ENCODE measurements around the gene KRT5.

Gene KRT5

DNA sequence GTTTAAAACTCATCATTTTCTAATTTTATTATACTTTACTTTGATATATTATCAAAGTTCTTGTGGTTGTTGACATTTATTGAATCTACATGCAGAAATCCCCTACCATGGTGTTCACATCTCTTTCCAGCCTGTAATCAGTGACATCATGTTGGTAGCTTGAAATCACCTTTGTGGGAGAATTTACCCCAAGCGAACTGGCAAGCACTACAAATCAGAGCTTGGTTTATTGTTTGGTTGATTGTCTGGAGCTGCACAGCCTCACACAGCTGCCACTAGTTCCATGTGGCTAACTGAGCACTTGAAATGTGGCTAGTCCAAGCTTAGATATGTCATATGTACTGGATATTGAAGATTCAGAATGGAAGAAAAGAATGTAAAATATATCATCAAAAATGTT, 15.4 kb upstream of the KRT5 start:
- DNase-seq: no peak

GRCh38 chr12:52534482-52534881, 14.3 kb upstream of the KRT5 start:
- DNase-seq: no peak

GRCh38 chr12:52533686-52534470, 13.7 kb upstream of the KRT5 start:
- no peak for DNase-seq

GRCh38 chr12:52532636-52533035, 12.4 kb upstream of the KRT5 start:
- DNase-seq: no peak

DNA sequence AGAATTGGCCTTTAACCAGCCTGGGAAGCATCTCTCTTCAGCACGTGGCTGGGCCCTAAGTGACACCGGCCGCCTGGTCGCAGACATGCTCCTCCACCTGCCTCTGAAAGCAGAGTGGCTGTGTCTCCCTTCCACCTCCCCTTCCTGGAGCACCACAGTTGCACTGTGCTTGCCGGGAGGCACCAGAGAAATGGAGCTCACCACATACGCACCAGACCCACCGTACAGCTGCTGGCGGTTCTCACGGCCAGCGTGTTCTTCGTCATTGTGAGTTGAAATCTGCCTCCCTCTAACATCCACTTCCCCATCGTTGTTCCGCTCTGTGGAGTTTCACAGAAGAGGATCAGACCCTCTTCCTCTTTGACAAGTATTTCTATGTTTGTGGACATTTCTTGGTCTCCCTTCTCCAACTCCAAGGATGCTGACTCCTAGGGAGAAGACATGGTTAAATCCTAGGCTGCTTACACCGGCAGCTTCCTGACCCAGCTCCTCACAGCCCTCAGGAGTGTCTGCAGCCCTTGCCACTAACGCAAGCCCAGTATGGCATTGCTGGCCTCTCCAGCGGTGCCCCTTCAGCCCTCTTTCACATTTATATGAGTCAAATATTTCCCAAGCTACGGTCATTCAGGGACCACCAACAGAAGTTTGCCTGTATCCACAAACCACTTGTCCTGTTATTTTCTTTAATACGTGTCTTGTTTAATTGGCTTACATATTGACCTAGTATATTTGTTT, 11.5 kb upstream of the KRT5 start:
- no peak for DNase-seq

DNA sequence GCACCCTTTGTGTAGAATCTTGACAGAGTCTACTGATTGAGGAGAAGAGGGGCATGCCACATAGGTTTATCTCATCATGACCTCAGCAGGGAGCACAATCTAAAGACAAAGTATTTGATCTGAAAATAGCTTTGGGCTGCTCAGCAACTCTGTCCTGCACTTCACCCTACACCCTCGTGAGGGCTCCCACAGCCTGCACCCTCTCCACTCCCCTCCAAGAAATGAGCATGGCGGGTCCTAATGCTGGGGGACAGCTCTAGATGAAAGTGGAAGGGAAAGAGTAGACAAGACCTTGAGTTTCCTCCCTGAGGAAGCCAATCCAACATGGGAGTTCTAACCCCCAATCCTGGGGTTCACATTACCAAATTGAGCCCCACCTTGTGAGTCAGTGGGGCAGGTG, 10.7 kb upstream of the KRT5 start:
- no peak for DNase-seq

DNA sequence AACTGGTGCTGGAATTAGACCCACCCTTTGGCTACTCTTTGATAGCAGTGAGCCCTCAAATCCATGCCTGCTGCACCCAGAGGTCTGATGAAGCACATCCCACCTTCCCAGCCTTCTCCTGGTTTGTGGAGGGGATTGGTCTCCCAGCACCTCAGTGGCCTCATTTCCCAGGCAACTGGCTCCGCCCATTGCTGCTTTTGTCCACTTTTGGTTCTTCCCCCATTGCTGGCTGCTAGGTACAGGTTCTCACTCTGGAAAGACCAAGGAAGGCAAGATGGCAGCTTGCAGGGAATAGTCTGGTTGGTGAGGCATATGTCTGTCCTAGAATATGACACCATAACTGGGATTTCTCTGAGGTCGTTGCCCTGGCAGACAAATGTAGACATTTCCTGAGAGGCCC, 10.2 kb upstream of the KRT5 start:
- no peak for DNase-seq

DNA sequence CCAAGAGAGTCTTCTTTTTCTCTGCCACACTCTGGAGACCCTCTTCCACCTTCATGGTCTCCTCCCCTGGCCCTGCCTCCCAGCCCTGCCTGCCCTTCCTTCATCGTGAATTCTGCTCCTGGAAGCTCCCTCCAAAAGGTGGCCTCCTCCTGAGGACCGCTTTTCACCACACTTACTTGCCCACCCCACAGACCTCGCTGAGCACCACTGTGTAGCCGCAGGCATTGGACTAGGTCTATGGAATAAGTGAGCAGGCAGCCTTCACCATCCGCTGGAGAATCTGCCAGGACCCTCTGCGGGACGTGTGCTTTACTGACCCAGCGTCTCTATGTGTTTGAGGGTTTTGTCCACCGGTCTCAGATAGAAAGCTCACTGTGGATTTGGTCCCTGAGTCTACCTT, 9.7 kb upstream of the KRT5 start:
- DNase-seq: no peak

GRCh38 chr12:52529417-52529816, 9.2 kb upstream of the KRT5 start:
- DNase-seq: no peak

DNA sequence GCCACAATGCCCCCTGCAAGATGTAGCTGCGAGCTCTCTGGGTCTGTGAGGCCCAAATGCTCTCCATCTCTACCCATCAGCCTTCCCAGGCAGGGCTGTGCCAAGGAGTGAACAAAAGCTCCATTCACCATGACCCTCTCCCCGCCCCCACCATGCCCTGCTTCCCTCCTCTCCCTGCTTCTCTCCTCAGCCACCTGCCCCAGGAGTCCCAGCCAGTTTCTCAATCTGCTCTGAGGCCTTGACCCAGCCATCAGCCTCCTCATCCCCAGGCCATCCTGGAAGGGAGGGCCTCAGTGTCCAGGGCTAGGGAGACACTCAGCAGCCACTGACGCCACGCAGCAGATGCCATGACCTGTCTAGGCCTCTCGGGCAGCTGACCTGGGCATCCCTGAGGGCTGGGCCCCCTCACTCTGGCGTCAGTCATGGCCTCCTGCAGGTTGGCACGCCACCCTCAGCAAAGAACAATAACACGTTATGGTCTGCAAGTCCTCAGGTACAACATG, 8.5 kb upstream of the KRT5 start:
- DNase-seq: no peak

GRCh38 chr12:52527121-52527800, 7.1 kb upstream of the KRT5 start:
- no peak for DNase-seq

DNA sequence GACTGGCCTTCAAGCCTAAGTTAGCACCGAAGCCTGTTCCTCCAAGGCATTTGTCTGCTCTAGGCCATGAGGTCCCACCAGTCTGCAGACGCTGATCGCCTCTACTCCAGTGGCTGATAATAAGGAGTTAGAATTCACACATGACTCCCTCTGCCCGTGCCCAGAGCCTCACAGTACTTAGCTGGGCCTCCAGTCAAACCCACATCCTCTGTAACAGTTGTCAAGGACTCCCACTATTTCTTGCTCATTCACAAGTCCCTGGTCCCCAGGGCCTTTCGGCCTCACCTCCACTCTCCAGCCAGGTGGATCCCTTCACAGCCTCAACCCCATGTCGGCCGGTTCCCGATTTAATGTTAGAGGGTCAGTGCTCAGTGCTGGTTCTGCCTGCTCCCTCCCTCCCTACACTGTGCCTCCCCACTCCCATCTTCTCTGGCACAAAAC, 6.3 kb upstream of the KRT5 start:
- DNase-seq: no peak

DNA sequence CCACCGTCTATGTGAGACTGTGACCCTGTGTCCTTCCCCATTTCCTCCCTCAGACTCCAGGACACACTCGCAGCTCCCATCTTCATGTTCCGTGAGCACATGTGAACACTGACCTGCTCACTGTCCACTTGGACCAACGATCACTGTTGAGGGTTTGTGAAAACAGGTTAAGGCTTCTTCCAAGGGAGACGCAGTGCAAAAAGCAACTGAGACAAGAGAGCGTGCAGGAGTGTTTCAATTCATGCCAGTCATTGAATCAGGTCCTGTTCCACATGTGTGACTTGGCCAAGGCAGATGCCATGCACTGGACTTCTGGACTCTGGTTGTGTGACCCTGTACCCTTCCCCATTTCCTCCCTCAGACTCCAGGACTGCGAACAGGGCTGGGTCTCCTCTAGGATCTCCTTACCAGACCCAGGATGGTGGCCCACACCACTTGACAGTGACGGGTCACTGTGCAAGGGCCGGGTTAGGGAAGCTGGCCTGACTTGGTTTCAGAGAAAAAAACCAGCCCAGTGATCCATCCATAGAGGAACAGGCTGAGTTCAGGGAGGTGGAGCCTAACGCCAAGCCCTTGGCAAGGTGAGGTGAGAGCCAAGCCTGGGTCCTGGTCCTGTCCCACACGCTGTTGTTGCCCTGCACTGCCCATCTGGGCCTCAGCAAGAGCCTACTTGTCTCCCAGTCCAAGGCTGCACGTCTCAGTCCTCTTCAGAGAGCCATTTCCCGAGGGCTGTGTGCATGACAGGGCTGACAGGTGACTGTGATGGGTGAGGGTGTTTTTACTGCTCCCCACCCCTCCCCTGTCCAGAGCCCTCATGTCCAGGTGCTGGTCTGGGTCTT, 5.7 kb upstream of the KRT5 start:
- no peak for DNase-seq

DNA sequence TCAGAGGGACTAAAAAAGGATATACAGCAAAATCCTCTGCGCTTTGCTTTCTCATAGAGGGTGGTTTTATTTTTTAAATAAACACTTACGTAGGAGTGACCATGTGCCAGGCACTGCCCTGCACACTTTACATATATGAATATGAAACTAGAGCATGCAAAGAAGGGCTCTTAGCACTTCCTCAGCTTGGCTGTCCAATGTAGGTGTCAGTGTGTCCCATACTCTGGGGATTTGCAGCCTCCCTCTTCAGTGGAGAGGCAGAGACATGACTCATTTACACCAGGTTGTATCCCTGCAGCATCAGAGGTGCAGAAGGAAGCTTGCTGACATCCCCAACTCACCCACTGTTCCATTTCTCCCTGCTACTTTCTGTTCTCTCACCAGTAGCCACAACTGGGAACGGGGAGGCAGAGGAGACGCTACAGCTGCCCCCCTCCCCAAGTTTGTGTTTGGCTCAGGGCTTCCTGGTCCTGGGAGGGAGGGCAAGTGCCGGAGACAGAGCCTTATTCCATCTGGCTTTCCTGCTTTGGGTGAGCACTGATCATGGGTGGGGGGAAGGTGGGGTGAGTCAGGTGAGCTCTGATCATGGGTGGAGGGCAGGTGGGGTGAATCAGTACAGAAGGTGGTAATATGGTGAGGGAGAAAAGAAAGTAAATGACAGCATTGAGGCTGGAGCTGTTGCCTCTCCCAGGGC, 4.9 kb upstream of the KRT5 start:
- DNase-seq: no peak

DNA sequence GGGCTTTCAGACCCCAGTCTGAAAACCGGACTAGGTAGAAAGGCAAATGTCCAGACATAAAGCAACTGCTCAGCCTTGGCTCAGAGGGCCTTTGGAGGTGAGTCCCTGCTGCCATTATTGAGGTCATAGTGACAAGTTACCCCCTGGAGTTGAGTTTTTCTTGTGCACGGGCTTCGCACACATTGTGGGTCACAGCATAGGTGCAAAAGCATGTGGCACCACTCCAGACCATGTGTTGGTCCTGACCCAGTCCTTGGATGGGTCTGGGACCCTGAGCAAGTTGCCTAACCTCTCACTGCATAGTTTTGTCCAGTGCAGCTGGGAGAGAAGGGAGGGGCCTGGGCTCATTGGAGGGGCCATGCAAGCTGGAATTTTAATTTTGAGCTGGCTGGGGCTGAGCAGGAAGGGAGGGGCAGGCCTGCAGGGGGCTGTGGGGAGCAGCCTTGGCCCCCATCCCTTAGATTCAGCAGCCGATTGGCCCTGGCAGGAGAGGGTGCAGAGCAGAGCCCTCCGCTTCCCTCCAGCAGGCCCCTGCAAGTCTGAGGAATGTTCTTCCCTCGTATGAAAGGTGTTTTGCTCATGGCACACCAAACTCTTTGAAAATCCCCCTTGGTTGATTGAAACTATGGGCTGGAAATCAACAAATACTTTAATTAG, 4.2 kb upstream of the KRT5 start:
- DNase-seq: no peak

DNA sequence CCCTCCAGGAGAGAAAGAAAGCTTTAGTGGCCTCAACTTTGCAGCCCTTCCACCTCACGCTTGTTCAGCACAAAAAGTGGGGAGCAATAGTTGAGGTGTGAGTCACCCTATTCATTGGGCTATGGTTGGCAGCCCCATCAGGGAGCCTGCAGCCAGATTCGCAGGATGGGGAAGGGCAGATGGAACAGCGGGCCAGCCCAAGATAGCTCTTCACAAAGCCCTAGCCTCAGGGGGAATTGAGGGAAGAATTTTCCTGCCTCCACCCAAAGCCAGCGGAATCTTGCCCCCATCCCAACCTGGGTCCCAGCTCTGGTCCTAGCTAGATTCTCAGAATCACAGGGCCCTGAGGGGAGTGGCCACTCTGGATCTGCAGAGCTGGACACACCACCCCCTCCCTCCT, 3.6 kb upstream of the KRT5 start:
- no peak for DNase-seq

GRCh38 chr12:52522346-52523011, 2.3 kb upstream of the KRT5 start:
- DNase-seq: no peak

DNA sequence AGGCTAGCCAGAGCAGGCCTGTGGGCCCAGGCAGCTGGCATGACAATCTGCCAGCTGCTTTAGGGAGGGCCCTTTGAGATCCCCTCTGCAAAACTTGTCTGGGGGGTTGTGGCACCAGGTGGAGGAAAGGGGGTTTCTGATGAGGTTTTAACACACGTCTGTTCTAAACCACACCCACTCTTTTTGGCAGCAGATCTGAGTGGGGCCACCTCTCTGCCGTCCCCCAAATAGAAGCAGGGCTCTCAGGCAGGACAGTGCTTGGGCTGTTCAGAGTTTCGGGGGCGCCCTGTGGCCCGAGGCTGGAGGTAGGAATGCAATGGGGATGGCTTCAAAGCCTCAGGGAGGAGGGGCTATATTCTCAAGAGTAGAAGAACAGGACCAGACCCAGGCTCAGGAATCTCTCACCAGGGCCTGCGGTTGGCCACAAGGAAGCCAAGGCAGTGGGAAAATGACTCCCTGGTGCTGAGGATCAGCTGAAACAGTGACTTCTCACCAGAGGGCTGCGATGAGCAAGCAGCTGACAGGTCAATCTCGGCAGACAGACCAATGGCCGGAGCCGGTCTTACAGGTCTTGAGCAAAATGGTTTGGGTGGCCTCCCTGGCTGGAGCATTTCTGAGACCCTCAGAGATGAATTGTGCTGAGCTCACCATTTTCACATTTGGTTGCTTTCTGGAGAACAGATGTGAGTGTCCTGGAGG, 1.5 kb upstream of the KRT5 start:
- no peak for DNase-seq

DNA sequence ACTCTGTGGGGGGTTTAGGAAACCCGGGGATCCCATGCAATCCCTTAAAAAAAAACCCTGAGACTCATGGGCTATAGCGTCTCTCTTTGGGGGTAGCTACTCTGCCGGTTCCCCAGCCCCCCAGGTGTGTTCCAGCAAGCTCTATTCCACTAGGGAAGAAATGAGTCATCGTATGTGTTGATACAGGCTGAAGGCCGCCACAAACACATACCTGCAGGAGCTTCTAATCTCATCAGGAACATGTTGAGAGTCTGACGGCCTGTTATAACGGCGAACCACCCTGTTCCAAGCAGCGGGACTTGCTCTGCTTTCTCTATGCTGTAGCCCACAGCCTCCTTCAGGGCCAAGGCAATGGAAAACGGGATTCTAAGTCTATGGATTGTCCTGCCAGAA, 977 bp upstream of the KRT5 start:
- no peak for DNase-seq

DNA sequence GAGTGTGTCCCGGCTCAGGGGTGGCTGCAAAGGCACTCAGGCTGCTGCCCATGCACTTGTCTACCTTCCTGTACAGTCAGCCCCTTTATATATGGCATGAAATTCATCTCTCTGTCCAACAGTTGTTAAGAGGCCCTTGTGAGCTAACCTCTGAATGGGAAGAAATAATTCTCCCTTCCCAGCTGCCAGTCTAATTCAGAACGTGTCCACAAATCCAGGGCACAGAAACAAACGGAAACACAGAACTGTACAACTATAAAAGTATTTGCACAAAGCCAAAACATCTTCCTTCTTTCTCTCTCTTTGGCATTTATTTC, 849 bp downstream of the KRT5 start:
- DNase-seq: no peak

Measured in DMS79 (cell line).